Measurements from ENCODE around the gene HOXB3. TPM values are rescaled to one million over a fixed set of nuclear protein-coding genes. Genes with fewer than 3 reads are reported as not detected.

Gene HOXB3
- total and polyA plus RNA-seq, 12 donors: 0.24 to 5.9 (median 1.1) TPM

DNA sequence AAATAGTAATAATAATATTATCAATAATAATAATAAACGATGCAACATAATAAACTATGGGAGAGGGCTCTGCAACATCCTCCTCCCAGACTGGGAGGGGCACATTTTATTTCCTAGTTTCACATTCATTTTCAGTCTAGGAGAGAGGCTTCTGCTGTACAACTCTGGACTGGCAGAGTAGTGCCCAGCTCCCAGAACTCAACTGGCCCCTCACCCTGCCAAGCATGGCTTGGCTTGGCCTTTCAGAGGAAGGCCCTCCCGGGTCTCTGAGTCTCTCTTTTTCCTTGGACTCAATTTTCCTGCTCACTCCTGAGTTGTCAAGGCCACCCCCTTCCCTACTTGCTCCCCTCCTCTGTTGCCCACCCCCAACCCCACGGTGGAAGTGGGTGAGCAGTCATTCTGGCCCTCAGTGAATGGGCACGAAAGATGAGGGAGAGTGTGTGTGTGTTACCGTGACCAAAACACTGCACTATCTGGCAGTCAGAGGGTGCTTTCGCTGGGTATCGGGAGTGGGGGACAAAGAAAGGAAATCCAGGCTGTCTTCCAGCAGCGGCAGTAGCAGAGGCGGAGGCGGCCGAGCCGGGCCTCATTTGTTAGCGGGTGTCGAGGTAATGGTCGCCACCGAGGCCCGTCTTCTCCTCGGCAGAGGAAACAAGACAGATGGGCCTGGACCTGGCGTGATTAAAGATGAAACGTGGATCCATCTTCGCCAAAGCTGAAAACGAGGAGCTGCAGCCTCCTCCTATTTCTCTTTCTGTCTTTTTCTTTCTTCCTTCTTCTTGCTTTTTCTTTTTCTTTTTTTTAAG lies 14.2 kb downstream of the HOXB3 start:
- DNase-seq (no peak), ATAC-seq (no peak)
- peaks cover 66 to 100% (median 100%) of the 10 kb centered on the region in 7 donors for H3K27me3 ChIP-seq
- WGBS, 2 donors: 16 to 20% methylated on average over 22 of the region's 22 CpGs
- no peaks in the 10 kb centered on the region for H3K9me3 ChIP-seq
- TF ChIP-seq, protein P1, sequence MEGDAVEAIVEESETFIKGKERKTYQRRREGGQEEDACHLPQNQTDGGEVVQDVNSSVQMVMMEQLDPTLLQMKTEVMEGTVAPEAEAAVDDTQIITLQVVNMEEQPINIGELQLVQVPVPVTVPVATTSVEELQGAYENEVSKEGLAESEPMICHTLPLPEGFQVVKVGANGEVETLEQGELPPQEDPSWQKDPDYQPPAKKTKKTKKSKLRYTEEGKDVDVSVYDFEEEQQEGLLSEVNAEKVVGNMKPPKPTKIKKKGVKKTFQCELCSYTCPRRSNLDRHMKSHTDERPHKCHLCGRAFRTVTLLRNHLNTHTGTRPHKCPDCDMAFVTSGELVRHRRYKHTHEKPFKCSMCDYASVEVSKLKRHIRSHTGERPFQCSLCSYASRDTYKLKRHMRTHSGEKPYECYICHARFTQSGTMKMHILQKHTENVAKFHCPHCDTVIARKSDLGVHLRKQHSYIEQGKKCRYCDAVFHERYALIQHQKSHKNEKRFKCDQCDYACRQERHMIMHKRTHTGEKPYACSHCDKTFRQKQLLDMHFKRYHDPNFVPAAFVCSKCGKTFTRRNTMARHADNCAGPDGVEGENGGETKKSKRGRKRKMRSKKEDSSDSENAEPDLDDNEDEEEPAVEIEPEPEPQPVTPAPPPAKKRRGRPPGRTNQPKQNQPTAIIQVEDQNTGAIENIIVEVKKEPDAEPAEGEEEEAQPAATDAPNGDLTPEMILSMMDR (IDR thresholded peaks at IDR 0.05): no peak
- H3K36me3 ChIP-seq: no peaks in the 10 kb centered on the region
- H3K4me1 ChIP-seq: peaks cover 0 to 41% (median 7%) of the 10 kb centered on the region in 9 donors
- intact Hi-C loops (cut with DNase I): loop anchor here in 2 of 10 donors (5.0 kb wide), 1 partner anchor 34 kb away; no protein-coding TSS in a partner anchor
- peak overlapping the region in 3 of 10 donors; percentile 14 to 83 (median 58) for H3K27ac ChIP-seq
- peak overlapping the region in 5 of 10 donors; percentile 4 to 61 (median 39) for H3K4me3 ChIP-seq

DNA sequence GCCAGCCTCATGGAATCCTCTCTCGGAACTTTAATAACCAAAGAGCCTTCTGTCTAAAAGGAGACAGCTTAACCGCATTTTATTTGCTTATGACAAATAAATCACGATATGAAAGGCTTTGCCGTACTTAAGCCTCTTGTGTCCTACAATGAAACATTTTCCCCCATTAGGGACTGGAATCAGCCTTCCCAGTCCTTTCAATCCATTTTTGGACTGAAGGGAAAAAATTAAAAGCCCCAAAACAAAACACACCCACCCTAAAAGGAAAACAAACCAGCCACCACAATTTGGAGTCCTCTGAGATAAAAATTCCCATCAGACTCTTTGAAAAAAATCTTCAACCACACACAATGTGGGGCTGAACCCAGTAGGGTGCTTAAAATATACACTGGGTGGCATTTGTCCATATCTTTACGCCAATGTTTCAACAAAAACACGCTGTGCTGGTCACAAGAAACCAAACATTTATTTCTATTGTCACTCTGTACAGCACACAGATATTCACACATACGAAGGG lies 14.9 kb downstream of the HOXB3 start:
- intact Hi-C loops (cut with DNase I): loop anchor here in 2 of 10 donors (5.0 kb wide), 1 partner anchor 33 kb away; no protein-coding TSS in a partner anchor
- ATAC-seq: no peak
- Histone ChIP-seq H3K4me1 (peaks cover 0 to 41% (median 7%) of the 10 kb centered on the region in 9 donors), H3K36me3 (no peaks in the 10 kb centered on the region), H3K9me3 (no peaks in the 10 kb centered on the region), H3K4me3 (no peak overlapping the region), H3K27ac (no peak overlapping the region), H3K27me3 (peaks cover 59 to 100% (median 100%) of the 10 kb centered on the region in 7 donors)
- TF ChIP-seq, protein P1 (IDR thresholded peaks at IDR 0.05): no peak
- WGBS, 2 donors: 42 to 50% methylated on average over 7 of the region's 7 CpGs
- DNase-seq: no peak

DNA sequence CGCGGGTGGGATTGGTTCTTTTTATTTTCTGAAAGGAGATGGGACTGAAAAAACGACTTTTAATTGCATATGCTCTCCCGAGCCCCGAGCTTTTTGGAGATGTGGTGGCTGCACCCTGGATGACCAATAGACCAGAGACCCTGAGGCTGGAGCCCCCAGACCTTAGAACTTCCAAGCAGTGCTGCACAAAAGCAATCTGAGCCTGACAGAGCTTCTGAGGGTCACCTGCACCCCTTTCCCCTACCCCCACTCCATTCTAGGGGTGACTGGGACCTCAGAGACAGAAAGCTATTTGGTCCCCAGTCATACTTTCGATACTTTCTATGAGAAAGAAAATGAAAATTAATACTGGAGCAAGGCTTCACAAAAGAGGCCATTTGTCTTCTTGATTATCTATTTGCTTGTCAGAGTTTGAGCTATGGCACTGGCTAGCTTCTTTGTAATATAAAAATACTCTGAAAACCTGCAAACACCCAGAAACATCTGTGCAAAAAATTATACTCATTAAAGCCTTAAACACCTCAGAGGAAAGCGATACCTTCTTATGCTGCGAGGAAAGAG lies 15.5 kb downstream of the HOXB3 start:
- no peaks in the 10 kb centered on the region for H3K9me3 ChIP-seq
- H3K4me3 ChIP-seq: no peak overlapping the region
- H3K36me3 ChIP-seq: no peaks in the 10 kb centered on the region
- H3K27ac ChIP-seq: no peak overlapping the region
- peaks cover 55 to 100% (median 100%) of the 10 kb centered on the region in 7 donors for H3K27me3 ChIP-seq
- intact Hi-C loops (cut with DNase I): loop anchor here in 2 of 10 donors (5.0 kb wide), 1 partner anchor 32 kb away; no protein-coding TSS in a partner anchor
- DNase-seq (no peak), ATAC-seq (no peak)
- TF ChIP-seq, protein P1 (IDR thresholded peaks at IDR 0.05): no peak
- peaks cover 0 to 38% (median 7%) of the 10 kb centered on the region in 9 donors for H3K4me1 ChIP-seq
- 39 to 47% methylated on average over 8 of the region's 8 CpGs for WGBS, 2 donors

DNA sequence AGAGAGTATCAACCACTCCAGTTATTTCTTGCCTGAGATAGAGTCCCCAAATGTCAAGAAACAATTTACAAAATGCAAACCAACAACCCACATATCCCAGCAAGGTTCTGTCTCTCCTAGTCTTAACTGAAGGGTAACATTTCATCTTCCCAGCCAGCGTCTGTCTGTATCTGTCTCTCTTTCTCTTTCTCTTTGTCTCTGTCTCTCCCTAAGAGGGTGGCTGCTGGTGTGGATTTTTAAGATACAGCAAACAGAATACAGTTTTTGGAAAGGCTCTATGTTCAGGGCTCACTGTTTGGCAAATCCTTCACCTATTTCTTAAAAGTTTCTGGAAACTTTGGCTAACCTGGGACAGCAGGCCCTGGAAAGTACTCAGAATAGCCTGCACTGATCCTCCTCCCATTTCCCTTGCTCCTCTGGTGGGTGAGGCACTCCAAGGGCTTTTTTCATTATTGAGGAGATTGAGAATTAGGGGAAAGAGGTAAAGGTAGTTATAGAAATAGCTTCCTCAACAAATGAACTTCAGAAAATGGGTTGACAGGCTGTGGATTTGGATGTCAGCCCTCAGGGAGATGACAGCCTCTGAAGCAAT lies 18.1 kb downstream of the HOXB3 start:
- Histone ChIP-seq H3K27me3 (peaks cover 37 to 100% (median 100%) of the 10 kb centered on the region in 7 donors), H3K9me3 (no peaks in the 10 kb centered on the region), H3K36me3 (no peaks in the 10 kb centered on the region), H3K4me3 (no peak overlapping the region), H3K27ac (no peak overlapping the region), H3K4me1 (peaks cover 0 to 28% (median 8%) of the 10 kb centered on the region in 9 donors)
- whole genome bisulfite sequencing, 2 donors: 76 to 83% methylated on average over 1 of the region's 1 CpG
- ATAC-seq: no peak
- intact Hi-C loops (cut with DNase I): no loop called here
- TF ChIP-seq, protein P1 (IDR thresholded peaks at IDR 0.05): no peak
- no peak for DNase-seq

Measured in heart right ventricle (tissue), 16 donors.